ELR (cell line): ENCODE data around the gene ATRX.
"Not testable (repeated sequence)": the region's sequence is repeated elsewhere in the genome, so short reads cannot be mapped to it uniquely, and the experiment has no call there.

Source experiments
- DNase-seq: peaks from one replicate; pipeline ENCODE4 v3.0.0-alpha.2; 2015; ENCODE audit warnings: low read depth

The ATRX gene

DNA sequence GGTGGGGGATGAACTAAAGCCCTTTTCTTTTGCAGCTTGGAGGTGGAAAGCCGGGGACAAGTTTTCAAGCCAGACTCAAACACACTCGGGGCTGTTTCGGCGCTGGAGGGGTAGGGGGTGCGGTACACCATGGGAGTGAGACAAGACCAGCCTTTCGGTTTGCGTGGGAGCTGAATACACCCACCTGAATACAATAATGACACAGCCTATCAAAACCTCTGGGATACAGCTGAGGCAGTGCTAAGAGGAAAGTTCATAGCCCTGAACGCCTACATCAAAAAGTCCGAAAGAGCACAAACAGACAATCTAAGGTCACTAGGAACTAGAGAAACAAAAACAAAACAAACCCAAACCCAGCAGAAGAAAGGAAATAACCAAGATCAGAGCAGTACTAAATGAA lies 163.3 kb downstream of the ATRX start:
- DNase-seq = no peak

DNA sequence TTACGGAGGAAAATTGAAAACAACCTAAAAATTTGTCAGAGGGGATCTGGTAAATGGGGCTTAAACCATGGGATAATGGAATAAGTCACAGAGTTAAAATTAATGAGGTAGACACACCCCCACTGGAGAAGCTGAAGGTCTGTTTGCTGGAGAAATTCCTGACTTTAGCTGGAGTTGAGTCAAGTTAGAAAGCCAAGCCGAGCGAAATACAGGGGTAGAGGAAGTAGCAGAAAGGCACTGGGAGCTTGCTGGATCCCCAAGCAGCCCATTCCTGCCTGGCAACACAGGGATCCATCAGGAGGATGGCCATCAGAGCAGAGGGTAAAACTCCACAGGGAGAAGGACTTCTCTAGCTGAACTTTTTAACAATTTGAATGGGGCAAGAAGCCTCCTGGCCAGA lies 163.8 kb downstream of the ATRX start:
- no peak for DNase-seq

DNA sequence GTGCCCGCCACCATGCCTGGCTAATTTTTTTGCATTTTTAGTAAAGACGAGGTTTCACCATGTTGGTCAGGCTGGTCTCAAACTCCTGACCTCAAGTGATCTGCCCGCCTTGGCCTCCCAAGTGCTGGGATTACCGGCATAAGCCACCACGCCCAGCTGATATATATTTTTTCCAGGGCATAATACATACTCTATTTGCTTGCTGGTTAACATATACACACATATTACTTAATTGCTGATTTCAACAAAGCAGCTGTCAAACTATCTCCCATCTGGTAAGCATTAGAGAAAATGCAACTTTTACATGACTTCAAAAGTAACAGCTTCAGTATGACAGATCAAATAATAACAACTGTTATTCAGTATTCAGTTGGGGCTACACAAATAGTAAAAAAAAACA lies 164.6 kb downstream of the ATRX start:
- not testable (repeated sequence) for DNase-seq

DNA sequence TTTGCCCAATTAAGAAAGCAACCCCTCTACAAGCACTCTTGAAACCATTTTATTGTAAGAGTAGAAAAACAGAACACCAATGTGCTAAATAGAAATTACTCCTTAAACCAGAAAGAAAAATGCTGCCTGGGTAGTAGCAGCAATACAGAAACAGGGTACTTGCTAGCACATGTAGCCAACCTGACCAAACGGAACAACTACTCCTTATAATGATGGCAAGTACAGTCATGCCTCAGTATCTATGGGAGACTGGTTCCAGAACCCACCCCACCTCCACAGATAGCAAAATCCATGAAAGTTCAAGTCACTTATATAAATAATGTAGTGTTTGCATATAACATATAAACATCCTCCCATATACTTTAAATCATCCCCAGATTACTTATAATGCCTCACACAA lies 168.8 kb downstream of the ATRX start:
- DNase-seq = no peak

DNA sequence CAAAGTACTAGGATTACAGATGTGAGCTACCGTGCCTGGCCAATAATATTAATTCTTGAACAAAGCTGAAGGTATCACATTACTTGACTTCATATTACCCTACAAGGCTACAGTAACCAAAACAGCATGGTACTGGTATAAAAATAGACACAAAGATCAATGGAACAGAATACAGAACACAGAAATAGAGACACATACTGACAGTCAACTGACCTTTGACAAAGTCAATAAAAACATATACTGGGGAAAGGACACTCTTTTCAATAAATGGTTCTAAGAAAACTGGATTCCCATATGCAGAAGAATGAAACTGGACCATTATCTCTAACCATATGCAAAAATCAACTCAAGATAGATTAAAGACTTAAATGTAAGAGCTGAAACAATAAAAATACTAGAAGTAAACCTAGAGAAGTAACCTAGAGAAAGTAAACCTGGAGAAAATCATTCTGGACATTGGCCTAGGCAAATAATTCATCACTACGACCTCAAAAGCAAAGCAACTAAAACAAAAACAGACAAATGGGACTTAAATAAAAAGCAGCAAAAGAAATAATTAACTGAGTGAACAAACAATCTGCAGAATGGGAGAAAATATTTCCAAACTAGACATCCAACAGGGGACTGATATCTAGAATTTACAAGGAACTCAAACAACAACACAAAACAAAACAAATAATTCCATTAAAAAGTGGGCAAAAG lies 182.2 kb downstream of the ATRX start:
- no peak for DNase-seq

DNA sequence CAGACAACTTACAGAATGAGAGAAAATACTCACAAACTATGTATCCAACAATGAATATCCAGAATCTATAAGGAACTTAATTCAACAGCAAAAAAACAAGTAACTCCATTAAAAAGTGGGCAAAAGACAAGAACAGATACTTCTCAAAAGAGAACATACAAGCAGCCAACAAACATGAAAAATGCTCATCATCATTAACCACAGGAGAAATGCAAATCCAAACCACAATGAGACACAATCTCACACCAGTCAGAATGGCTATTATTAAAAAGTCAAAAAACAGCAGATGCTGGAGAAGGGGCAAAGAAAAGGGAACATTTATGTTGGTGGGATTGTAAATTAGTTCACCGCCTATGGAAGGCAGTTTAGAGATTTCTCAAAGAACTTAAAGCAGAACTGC lies 188.5 kb downstream of the ATRX start:
- DNase-seq = no peak

DNA sequence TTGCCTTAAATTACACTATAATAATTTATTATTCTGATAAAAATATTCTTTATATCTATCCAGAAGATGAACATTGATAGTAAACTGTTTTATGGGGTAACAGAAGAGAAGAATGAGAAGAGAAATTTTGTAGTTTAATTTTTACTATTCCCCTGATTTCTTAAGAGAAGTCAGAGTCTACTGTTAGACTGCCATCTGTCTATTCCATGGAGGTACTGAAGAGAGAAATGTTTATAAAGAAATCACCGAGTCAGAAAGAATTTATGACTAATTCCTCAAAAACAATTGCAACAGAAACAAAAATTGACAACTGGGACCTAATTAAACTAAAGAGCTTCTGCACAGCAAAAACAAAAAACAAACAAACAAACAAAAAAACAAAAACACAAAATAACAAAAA lies 188.9 kb downstream of the ATRX start:
- peak; percentile 66 for DNase-seq

DNA sequence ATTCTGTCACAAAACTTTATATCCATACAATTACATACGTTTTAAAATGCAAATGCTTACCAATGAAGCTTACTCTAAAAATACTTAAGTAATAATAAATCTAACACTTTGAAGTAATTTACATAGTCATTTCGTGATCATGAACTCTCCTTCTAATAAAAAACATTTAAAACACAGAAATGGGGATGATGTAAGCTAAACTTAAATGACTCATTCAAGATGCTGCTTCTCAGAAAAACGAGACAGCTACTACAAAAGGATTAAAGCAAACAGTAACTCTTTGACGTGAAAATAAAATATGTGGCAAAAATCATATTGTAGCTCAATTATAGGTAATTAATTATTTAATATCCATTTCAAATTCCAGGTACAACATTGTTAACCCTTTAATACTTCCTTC lies 190.2 kb downstream of the ATRX start:
- peak; percentile 2 for DNase-seq

DNA sequence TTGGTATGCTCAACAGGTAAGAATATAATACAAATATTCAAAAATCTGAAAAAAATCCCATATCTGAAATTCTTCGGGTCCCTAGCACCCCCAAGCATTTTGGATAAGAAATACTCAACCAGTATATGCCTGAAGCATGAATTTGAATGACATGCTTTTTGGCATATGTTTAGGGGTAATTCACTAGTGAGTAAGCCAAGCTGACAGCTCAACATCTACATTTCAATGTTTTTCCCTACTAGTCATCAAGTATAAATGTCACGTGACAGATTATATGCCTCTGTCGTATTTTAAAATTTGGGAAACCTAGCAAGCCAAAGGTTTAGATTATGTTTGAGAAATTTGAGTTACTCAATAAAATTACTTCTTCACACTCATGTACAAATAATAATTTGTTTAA lies 213.7 kb downstream of the ATRX start:
- peak; percentile 42 for DNase-seq

DNA sequence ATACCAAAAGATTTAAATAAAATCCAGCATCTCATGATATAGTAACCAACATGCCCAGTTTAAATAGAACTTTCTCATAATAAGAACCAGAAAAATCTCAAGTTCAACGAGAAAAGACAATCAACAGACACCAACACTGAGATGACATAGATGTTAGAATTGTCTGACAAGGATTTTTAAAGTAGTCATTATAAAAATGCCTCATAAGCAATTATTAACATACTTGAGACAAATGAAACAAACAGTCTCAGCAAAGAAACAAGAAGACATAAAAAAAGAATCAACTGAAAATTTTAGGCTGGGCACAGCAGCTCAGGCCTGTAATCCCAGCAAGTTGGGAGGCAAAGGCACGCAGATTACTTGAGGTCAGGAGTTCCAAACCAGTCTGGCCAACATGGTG lies 220.7 kb downstream of the ATRX start:
- no peak for DNase-seq

DNA sequence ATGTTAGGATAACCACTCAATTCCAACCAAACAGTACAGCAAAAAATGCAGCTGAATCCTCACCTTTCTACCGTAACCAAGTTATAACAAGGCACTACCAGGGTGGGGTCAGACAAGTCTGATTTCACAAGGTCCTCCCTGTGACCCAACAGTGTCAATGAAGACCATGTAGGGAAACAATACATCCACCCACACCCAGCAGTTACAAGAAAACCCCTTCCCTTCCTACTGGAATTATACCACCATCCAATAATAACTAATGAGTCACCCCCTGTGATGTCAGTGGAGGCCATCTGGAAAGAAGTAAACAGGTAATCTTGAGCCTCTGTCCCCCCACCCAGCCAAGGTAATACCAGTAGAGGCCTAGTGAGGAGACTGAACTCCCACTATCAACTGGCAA lies 221.2 kb downstream of the ATRX start:
- DNase-seq = peak; percentile 2

DNA sequence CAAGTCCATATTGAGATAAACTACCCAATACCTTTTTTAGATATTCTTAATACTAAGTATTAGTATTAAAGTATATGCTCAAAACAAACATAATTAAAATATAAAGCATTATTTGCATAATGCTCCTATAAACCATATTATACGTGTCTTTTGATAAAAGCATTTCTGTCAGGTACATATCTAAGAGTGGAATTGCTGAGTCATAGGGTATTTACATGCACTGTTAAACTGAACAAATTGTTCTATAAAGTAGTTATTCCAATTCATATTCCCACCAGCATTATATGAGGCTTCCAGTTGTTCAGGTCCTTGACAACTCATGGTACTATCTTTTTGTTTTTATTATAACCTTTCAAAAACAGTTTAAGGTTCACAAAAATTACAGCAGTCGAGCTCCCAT lies 224.6 kb downstream of the ATRX start:
- DNase-seq = no peak

DNA sequence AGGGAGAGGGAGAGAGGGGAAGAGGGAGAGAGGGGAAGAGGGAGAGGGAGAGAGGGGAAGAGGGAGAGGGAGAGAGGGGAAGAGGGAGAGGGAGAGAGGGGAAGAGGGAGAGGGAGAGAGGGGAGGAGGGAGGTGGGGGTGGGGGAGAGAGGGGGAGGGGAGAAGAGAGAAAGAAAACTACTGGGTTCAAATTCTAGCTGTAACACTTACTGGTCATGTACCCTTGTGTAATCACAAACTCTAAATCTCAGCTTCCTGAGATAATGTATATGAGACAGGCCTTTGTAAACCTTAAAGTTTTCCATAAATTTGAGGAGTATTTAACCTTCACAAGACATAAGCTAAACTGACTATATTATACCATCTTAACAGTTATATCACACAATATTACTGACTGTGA lies 229.7 kb downstream of the ATRX start:
- DNase-seq = no peak

DNA sequence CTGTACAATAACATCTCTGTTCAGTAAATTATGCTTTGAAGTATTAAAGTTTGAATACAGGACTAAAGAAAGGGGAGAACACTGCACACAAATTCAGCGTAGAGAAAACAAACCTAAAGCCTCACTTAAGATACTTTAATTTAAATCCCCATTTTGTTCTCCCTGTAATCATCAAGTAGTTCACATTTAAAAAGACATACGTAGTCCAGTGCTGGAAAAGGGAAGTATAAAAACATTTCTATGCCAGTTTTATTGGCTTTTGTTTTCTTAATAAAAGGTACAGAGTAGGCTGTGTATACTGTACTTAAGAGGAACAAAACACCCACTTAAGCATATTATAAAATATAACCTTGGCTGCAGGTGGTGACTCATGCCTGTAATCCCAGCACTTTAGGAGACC lies 237.3 kb downstream of the ATRX start:
- no peak for DNase-seq

DNA sequence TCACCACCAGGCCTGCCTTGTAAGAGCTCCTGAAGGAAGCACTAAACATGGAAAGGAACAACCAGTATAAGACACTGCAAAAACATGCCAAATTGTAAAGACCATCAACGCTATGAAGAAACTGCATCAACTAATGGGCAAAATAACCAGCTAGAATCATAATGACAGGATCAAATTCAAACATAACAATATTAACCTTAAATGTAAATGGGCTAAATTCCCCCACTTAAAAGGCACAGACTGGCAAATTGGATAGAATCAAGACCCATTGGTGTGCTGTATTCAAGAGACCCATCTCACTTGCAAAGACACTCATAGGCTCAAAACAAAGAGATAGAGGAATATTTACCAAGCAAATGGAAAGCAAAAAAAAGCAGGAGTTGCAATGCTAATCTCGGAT lies 246.2 kb downstream of the ATRX start:
- DNase-seq = not testable (repeated sequence)

DNA sequence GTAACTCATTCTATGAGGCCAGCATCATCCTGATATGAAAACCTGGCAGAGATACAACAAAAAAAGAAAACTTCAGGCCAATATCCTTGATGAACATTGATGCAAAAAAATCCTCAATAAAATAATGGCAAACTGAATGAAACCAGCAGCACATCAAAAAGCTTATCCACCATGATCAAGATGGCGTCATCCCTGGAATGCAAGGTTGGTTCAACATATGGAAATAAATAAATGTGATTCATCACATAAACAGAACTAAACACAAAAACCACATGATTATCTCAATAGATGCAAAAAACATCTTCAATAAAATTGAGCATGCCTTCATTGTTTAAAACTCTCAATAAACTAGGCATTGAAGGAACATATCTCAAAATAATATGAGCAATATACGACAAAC lies 254.8 kb downstream of the ATRX start:
- peak; percentile 2 for DNase-seq

DNA sequence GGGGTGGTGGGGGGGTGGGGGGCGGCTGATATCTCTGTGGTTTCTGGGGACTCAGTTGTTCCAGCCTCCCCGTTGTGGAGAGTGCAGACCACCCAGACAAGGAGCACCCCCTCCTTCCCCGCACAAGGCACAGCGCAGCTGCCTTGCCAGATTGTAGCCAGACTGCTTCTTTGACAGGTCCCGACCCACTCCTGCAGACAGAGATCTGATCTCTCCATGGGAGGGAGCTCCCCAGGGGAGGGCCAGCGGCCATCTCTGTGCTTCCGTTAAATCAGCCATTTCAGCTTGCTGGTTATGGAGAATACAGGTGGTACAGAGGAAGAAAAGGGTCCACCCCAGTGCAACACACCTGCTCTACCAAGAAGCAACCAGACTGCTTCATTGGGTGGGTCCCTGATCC lies 258.0 kb downstream of the ATRX start:
- DNase-seq = no peak

DNA sequence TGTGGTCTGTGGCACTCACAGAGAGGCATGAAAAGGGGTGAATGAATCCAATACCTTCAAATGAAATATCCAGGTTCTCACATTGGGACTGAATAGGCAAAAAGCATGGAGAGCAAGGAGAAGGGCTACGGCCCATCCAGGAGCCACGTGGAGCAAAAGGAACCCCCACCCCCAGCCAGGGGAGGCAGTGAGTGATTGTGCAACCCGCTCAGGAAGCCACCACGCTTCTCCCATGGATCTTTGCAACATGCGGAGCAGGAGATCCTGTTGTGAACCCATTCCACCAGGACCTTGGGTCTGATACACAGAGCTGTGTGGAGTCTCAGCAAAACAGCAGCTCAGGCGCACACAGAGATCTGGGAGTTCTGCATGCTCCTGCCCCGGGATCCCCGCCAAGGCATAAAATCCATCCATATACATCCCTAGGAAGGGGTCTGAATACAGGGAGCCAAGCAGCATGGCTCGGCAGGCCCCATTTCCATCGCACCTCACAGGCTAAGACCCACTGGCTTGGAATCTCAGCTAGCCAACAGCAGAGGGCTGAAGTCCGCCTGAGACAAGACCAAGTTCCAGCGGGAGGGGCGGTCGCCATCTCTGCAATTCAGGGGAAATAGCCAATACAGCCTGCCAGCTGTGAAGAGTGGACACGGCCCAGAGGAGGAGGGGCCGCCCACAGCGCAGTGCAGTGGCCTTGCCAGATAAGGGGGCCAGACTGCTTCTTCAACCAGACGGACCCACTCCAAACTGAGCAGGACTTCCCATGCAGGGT lies 258.6 kb downstream of the ATRX start:
- DNase-seq = no peak

DNA sequence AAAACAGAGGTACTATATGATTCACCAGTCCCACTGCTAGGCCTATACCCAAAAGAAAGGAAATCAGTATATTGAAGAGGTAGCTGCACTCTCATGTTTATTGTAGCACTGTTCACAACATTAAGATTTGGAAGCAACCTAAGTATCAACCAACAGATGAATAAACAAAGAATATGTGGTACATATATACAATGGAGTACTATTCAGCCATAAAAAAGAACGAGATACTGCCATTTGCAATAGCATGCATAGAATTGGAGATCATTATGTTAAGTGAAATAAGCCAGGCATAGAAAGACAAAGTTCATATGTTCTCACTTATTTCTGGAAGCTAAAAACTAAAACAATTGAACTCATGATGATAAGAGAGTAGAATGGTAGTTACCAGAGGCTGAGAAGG lies 266.3 kb downstream of the ATRX start:
- DNase-seq = no peak

DNA sequence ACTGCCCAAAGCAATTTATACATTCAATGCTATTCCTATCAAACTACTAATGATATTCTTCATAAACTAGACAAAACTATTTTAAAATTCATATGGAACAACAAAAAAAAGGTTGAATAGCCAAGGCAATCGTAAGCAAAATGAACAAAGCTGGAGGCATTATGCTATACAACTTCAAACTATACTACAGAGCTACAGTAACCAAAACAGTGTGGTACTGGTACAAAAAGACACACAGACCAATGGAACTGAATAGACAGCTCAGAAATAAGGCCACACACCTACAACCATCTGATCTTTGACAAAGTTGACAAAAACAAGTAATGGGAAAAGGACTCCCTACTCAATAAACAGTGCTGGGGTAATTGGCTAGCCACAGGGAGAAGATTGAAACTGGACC lies 271.8 kb downstream of the ATRX start:
- DNase-seq = no peak

DNA sequence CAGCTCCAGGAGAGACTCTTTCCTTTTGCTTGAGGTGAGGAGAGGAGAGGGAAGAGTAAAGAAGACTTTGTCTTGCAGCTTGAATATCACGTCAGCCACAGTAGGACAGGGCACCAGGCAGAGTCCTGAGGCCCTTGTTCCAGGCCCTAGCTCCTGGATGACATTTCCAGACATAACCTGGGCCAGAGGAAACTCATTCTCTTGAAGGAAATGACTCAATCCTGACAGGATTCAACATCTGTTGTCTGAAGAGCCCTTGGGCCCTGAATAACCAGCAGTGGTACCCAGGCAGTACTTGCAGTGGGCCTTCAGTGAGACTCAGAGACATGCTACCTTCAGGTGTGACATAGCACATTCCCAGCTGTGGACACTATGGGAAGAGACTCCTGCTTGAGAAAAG lies 276.0 kb downstream of the ATRX start:
- peak; percentile 48 for DNase-seq

DNA sequence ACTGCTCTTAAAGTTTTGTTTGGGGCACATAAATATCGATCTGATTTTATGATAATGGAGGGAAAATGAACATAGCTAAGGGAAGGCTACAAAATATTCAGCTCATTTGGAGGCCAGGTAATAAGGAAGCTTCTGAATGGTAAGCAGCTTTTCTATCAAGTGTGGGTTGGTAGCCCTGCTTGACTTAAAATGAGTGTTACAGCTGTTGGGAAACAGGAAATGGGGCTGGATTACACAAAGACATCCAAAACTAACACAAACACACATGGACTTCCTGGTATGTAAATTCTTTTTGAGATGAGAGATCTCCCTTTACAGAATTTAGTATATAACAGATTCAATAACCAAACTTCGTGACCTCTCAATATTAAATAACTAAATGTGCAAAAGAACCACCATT lies 280.8 kb downstream of the ATRX start:
- DNase-seq = peak; percentile 27

DNA sequence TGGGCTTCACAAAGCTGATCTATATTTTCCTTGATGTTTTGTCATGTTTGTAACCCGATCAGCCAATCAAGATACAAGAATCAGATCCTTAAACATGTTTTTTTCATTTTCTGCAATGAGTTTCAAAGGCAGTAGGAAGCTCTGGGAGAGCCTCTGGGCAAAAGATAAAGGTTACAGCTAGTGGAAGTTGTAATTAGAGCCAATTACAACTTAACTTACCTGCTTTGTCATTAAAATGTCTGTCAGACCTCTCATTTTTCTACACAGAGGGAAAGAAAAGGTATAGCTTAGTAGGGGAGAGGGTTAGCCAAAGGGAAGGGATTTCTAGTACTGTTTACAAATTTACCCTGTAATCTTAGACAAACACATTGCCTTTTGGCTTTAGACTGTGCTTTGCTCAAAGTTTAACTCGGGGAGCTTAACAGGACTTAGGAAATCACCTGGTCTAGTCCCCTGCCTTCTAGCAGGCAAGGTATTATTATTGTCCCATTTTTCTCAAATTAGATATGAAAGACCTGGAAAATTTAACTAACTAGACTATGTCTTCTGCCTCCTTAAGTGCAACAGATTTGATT lies 283.0 kb downstream of the ATRX start:
- no peak for DNase-seq

DNA sequence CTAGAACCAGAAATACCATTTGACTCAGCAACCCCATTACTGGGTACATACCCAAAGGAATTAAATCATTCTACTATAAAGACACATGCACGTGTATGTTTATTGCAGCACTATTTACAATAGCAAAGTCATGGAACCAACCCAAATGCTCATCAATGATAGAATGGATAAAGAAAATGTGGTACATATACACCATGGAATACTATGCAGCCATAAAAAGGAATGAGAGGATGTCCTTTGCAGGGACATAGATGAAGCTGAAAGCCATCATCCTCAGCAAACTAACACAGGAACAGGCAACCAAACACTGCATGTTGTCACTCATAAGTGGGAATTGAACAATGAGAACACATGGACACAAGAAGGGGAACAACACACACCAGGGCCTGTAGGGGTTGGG lies 285.9 kb downstream of the ATRX start:
- DNase-seq = not testable (repeated sequence)
